ENCODE measurements around the gene TNRC6A. TPM values are rescaled to one million over a fixed set of nuclear protein-coding genes. Genes with fewer than 3 reads are reported as not detected.

TNRC6A gene
- total and polyA plus RNA-seq, 10 of the 15 experiments (the other 5 are each of a cell fraction or from before 2014, with no cell fraction given), result 4.6 to 41.3 (median 29.7) TPM

DNA sequence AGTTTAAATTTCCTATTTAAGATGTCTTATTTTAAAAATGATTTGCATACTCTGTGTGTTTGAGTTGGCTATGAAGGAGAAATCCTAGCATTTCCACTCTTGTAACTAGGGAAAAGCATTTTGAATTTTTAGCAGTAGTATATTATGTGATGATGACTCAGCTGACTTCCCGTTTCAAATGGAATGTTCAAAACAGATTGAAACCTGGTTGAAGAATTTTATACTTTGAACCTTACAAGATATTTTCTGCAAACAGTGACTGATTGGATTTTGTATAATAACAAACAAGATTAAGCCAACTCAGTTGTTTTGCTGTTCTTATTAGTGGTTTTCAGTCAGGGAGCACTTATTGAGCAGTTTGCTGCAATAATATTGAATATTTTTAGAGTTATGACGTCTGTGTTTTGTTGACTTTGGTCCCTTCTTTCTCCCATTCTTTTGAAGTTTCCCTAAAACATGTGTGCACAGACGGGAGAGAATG lies 8.0 kb downstream of the TNRC6A start (continued):
- TF ChIP-seq ZNF622 (IDR thresholded peaks at IDR 0.05), result no peak
- TF ChIP-seq STAT3 (IDR thresholded peaks at IDR 0.05; ENCODE audit: low read depth, low read length), result no peak
- no peak for TF ChIP-seq IKZF2 (IDR thresholded peaks at IDR 0.05)
- TF ChIP-seq, protein P1, sequence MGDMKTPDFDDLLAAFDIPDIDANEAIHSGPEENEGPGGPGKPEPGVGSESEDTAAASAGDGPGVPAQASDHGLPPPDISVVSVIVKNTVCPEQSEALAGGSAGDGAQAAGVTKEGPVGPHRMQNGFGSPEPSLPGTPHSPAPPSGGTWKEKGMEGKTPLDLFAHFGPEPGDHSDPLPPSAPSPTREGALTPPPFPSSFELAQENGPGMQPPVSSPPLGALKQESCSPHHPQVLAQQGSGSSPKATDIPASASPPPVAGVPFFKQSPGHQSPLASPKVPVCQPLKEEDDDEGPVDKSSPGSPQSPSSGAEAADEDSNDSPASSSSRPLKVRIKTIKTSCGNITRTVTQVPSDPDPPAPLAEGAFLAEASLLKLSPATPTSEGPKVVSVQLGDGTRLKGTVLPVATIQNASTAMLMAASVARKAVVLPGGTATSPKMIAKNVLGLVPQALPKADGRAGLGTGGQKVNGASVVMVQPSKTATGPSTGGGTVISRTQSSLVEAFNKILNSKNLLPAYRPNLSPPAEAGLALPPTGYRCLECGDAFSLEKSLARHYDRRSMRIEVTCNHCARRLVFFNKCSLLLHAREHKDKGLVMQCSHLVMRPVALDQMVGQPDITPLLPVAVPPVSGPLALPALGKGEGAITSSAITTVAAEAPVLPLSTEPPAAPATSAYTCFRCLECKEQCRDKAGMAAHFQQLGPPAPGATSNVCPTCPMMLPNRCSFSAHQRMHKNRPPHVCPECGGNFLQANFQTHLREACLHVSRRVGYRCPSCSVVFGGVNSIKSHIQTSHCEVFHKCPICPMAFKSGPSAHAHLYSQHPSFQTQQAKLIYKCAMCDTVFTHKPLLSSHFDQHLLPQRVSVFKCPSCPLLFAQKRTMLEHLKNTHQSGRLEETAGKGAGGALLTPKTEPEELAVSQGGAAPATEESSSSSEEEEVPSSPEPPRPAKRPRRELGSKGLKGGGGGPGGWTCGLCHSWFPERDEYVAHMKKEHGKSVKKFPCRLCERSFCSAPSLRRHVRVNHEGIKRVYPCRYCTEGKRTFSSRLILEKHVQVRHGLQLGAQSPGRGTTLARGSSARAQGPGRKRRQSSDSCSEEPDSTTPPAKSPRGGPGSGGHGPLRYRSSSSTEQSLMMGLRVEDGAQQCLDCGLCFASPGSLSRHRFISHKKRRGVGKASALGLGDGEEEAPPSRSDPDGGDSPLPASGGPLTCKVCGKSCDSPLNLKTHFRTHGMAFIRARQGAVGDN (IDR thresholded peaks at IDR 0.05), result no peak
- no peak for TF ChIP-seq POLR2A (IDR thresholded peaks at IDR 0.05; ENCODE audit: low read depth, low read length)
- TF ChIP-seq, protein P2, sequence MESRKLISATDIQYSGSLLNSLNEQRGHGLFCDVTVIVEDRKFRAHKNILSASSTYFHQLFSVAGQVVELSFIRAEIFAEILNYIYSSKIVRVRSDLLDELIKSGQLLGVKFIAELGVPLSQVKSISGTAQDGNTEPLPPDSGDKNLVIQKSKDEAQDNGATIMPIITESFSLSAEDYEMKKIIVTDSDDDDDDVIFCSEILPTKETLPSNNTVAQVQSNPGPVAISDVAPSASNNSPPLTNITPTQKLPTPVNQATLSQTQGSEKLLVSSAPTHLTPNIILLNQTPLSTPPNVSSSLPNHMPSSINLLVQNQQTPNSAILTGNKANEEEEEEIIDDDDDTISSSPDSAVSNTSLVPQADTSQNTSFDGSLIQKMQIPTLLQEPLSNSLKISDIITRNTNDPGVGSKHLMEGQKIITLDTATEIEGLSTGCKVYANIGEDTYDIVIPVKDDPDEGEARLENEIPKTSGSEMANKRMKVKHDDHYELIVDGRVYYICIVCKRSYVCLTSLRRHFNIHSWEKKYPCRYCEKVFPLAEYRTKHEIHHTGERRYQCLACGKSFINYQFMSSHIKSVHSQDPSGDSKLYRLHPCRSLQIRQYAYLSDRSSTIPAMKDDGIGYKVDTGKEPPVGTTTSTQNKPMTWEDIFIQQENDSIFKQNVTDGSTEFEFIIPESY (IDR thresholded peaks at IDR 0.05), result no peak
- TF ChIP-seq, protein P3, sequence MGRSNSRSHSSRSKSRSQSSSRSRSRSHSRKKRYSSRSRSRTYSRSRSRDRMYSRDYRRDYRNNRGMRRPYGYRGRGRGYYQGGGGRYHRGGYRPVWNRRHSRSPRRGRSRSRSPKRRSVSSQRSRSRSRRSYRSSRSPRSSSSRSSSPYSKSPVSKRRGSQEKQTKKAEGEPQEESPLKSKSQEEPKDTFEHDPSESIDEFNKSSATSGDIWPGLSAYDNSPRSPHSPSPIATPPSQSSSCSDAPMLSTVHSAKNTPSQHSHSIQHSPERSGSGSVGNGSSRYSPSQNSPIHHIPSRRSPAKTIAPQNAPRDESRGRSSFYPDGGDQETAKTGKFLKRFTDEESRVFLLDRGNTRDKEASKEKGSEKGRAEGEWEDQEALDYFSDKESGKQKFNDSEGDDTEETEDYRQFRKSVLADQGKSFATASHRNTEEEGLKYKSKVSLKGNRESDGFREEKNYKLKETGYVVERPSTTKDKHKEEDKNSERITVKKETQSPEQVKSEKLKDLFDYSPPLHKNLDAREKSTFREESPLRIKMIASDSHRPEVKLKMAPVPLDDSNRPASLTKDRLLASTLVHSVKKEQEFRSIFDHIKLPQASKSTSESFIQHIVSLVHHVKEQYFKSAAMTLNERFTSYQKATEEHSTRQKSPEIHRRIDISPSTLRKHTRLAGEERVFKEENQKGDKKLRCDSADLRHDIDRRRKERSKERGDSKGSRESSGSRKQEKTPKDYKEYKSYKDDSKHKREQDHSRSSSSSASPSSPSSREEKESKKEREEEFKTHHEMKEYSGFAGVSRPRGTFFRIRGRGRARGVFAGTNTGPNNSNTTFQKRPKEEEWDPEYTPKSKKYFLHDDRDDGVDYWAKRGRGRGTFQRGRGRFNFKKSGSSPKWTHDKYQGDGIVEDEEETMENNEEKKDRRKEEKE (IDR thresholded peaks at IDR 0.05), result no peak
